Esophagus squamous epithelium (tissue), 5 donors: ENCODE measurements around the gene EHMT1. TPM values are rescaled to one million over a fixed set of nuclear protein-coding genes. Genes with fewer than 3 reads are reported as not detected.

Source experiments
- DNase-seq: peaks from one replicate; lab custom pipeline; 2025; lab: John Stamatoyannopoulos, UW
- H3K27ac ChIP-seq, 4 donors: fragments of 200-600 bp; sonication (generic); one replicate each; pipeline ENCODE4 v1.5.1; 2016 to 2019; ENCODE audit warnings: mild to moderate bottlenecking in 1 of 4
- H3K27me3 ChIP-seq, 4 donors: fragments of 200-600 bp; sonication (generic); 1 replicate in 3 of 4; 2 replicates in 1 of 4; pipeline versions ENCODE4 v1.5.1 to v1.6.0; 2017 to 2021; ENCODE audit warnings: antibody characterized with exemption in 1 of 4
- H3K36me3 ChIP-seq, 3 donors: fragments of 200-600 bp; sonication (generic); one replicate each; pipeline ENCODE4 v1.5.1; 2016 to 2019
- H3K4me1 ChIP-seq, 3 donors: fragments of 200-600 bp; sonication (generic); one replicate each; pipeline ENCODE4 v1.5.1; 2017 to 2019
- H3K4me3 ChIP-seq, 4 donors: fragments of 200-600 bp; sonication (generic); 1 replicate in 3 of 4; 2 replicates in 1 of 4; pipeline ENCODE4 v1.5.1; 2016 to 2019; ENCODE audit warnings: mild to moderate bottlenecking in 2 of 4, moderate library complexity in 1 of 4
- H3K9me3 ChIP-seq, 3 donors: fragments of 200-600 bp; sonication (generic); one replicate each; pipeline ENCODE4 v1.5.1; 2016 to 2019
- POLR2A ChIP-seq, 4 donors: fragments of 450-650 bp; IDR thresholded peaks; one replicate each; pipeline ENCODE4 v1.6.1; 2017; ENCODE audit warnings: antibody characterized with exemption in 4 of 4, mild to moderate bottlenecking in 4 of 4, moderate library complexity in 3 of 4
- WGBS, 2 donors: methylation state at CpG; one replicate each; pipeline ENCODE4 v1.1.5; 2018; 5-methylcytosine and 5-hydroxymethylcytosine counted together
- intact Hi-C: fragments of 100-400 bp; cut with DNase I; formaldehyde crosslinking; loops from one replicate; pipeline ENCODE4 v1.15.0; 2022
- total RNA-seq, 4 donors: library from RNA; depleted of rRNA; stranded (reverse); fragments of >200 nt; gene quantifications; one replicate each; pipeline ENCODE4 v1.1.0, GENCODE V29; 2016
- TF ChIP-seq, protein P1 (sequence below), 6 experiments: fragments of 450-650 bp in 4 of 6; fragments of 200-600 bp in 2 of 6; sonication (generic) in 2 of 6; IDR thresholded peaks; one replicate each; pipeline ENCODE4 v1.5.1; 2016 to 2019; ENCODE audit warnings: antibody characterized with exemption in 6 of 6, mild to moderate bottlenecking in 4 of 6, moderate library complexity in 4 of 6
- donor health status: DM: yes; HTN: yes; CAD: no.

EHMT1 gene
- total RNA-seq, 4 donors from 2014 or later, result 42.8 to 87.0 (median 65.0) TPM

DNA sequence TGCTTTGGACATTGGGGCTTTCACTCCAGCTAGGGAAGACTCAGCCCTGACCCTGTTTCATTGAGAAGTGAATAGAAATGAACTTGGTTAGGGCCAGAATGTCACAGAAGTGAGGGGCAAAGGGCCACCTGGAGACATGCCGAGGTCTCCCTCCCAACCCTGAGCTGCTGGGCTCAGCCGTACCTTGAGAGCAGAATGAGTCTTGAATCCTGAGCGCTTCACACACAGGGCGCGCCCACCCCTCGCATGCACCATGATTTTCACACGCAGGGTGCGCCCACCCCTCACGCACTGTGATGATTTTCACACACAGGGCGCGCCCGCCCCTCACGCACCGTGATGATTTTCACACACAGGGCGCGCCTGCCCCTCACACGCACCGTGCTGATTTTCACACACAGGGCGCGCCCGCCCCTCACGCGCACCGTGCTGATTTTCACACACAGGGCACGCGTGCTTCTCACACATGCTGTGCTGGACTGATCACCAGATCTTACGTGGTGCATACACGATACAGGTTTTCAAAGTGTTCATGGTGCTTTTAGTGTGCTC, 99.0 kb downstream of the EHMT1 start:
- no peak for DNase-seq
- WGBS, 2 donors, result 95 to 97% methylated on average over 21 to 27 of the region's 28 CpGs
- TF ChIP-seq, protein P1, sequence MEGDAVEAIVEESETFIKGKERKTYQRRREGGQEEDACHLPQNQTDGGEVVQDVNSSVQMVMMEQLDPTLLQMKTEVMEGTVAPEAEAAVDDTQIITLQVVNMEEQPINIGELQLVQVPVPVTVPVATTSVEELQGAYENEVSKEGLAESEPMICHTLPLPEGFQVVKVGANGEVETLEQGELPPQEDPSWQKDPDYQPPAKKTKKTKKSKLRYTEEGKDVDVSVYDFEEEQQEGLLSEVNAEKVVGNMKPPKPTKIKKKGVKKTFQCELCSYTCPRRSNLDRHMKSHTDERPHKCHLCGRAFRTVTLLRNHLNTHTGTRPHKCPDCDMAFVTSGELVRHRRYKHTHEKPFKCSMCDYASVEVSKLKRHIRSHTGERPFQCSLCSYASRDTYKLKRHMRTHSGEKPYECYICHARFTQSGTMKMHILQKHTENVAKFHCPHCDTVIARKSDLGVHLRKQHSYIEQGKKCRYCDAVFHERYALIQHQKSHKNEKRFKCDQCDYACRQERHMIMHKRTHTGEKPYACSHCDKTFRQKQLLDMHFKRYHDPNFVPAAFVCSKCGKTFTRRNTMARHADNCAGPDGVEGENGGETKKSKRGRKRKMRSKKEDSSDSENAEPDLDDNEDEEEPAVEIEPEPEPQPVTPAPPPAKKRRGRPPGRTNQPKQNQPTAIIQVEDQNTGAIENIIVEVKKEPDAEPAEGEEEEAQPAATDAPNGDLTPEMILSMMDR (IDR thresholded peaks at IDR 0.05), result no peak
- no peak for TF ChIP-seq POLR2A (IDR thresholded peaks at IDR 0.05)
- Histone ChIP-seq H3K36me3 (peaks cover 0 to 75% (median 18%) of the 10 kb centered on the region in 3 donors), H3K4me1 (peaks cover 0 to 24% (median 7%) of the 10 kb centered on the region in 3 donors), H3K4me3 (no peak overlapping the region), H3K27ac (no peak overlapping the region), H3K27me3 (no peaks in the 10 kb centered on the region), H3K9me3 (no peaks in the 10 kb centered on the region)
- intact Hi-C loops, result no loop called here

DNA sequence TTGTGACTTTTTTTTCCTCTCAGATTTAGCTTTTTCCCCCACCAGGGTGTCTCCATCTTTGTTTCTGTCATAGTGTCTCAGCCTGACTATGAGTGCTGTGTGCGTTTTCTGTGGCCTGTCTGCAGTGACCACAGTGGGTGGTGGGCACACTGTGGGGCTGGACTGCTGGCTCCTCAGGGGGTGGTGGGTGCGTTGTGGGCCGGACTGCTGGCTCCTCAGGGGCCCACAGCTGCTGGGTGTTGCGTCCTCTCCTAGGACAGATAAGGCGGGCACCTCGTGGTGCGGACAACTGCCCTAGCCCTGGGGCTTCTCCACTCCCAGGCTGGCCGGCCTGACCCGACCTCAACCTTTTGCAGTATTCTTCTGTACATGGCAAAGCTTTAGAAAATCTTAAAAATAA, 100.4 kb downstream of the EHMT1 start:
- Histone ChIP-seq H3K36me3 (peaks cover 0 to 61% (median 18%) of the 10 kb centered on the region in 3 donors), H3K27ac (no peak overlapping the region), H3K9me3 (no peaks in the 10 kb centered on the region), H3K4me1 (peaks cover 9 to 34% (median 14%) of the 10 kb centered on the region in 3 donors), H3K27me3 (no peaks in the 10 kb centered on the region), H3K4me3 (no peak overlapping the region)
- TF ChIP-seq, protein P1 (IDR thresholded peaks at IDR 0.05), result no peak
- TF ChIP-seq POLR2A (IDR thresholded peaks at IDR 0.05), result no peak
- intact Hi-C loops, result no loop called here
- no peak for DNase-seq
- WGBS, 2 donors, result 92 to 100% methylated on average over 2 to 9 of the region's 9 CpGs

DNA sequence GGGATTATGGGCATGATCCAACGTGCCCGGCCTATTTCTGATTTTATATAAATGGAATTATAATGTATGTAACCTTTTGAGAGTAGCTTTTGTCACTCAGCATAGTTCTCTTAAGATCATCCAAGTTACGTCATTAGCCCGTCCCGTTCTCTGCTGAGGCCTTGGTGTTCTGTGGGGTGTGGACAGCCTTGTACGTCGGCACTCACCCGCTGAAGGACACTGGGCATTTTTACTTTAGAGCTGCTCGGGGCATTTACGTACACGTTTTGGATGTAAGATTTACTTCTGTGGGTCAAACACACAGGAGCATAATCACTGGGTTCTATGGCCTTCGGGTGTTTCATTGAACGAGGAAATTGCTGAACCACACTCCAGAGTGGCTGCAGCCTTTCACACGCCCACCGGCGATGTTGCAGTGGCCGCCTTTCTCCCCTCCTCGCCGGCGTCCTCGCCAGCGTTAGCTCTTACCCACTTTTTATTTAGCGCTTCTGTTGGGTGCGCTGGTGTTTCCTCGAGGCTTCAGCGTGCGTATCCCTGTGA, 101.8 kb downstream of the EHMT1 start:
- H3K27ac ChIP-seq, result peak overlapping the region; percentile 39 to 77 (median 66)
- 53 to 83% methylated on average over 26 of the region's 27 CpGs for WGBS, 2 donors
- H3K9me3 ChIP-seq, result no peaks in the 10 kb centered on the region
- peaks cover 0 to 63% (median 18%) of the 10 kb centered on the region in 3 donors for H3K36me3 ChIP-seq
- intact Hi-C loops, result no loop called here
- no peak for DNase-seq
- no peak for TF ChIP-seq POLR2A (IDR thresholded peaks at IDR 0.05)
- TF ChIP-seq, protein P1 (IDR thresholded peaks at IDR 0.05), result no peak
- no peak overlapping the region for H3K4me3 ChIP-seq
- H3K27me3 ChIP-seq, result no peaks in the 10 kb centered on the region
- H3K4me1 ChIP-seq, result peaks cover 11 to 30% (median 16%) of the 10 kb centered on the region in 3 donors

DNA sequence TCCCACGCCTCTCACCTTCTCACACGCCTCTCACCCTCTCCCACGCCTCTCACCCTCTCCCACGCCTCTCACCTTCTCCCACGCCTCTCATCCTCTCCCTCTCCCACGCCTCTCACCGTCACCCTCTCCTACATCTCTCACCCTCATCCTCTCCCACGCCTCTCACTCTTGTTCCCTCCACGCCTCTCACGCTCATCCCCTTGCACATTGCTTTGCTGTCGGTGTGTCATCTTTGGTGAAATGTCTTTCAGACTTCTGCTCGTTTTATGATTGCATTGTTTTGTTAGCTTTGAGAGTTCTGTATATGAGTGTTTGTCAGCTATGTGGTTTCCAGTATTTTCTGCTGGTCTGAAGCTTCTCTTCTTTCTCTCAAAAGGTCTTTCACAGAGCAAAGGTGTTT, 102.7 kb downstream of the EHMT1 start:
- H3K4me1 ChIP-seq, result peaks cover 11 to 30% (median 16%) of the 10 kb centered on the region in 3 donors
- 86 to 88% methylated on average over 12 of the region's 12 CpGs for WGBS, 2 donors
- H3K27me3 ChIP-seq, result no peaks in the 10 kb centered on the region
- peaks cover 0 to 70% (median 18%) of the 10 kb centered on the region in 3 donors for H3K36me3 ChIP-seq
- no peak for TF ChIP-seq POLR2A (IDR thresholded peaks at IDR 0.05)
- TF ChIP-seq, protein P1 (IDR thresholded peaks at IDR 0.05), result no peak
- intact Hi-C loops, result no loop called here
- H3K9me3 ChIP-seq, result no peaks in the 10 kb centered on the region
- no peak overlapping the region for H3K4me3 ChIP-seq
- no peak for DNase-seq
- no peak overlapping the region for H3K27ac ChIP-seq

DNA sequence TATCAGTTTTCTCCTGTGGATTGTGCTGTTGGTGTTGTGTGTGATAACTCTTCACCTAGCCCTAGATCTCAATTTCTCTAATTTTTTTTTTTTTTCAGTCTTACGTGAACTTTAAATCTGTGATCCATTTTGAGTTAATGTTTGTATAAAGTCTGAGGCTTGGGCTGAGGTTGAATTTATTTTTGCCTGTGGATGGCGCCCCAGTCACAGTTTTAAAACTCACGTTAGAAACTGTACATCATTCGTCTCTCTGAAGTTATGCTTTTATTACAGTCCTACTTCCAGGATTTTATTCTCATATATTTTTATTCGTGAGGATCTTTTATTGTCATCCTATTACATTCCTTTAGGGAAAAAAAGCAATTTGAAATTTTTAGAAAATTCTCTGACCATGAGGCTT, 103.1 kb downstream of the EHMT1 start:
- peaks cover 0 to 70% (median 14%) of the 10 kb centered on the region in 3 donors for H3K36me3 ChIP-seq

More for the DNA sequence above, 103.1 kb downstream of the EHMT1 start:
- DNase-seq, result no peak
- Histone ChIP-seq H3K9me3 (no peaks in the 10 kb centered on the region), H3K27ac (no peak overlapping the region), H3K27me3 (no peaks in the 10 kb centered on the region), H3K4me1 (peaks cover 11 to 30% (median 16%) of the 10 kb centered on the region in 3 donors), H3K4me3 (no peak overlapping the region)
- intact Hi-C loops, result no loop called here
- WGBS, 2 donors, result 81 to 84% methylated on average over 5 of the region's 5 CpGs
- TF ChIP-seq POLR2A (IDR thresholded peaks at IDR 0.05), result no peak
